ENCODE results near the gene SHISA8. TPM values are rescaled to one million over a fixed set of nuclear protein-coding genes. Genes with fewer than 3 reads are reported as not detected.

The SHISA8 gene
- total RNA-seq, 1 donor from 2014 or later = not detected

DNA sequence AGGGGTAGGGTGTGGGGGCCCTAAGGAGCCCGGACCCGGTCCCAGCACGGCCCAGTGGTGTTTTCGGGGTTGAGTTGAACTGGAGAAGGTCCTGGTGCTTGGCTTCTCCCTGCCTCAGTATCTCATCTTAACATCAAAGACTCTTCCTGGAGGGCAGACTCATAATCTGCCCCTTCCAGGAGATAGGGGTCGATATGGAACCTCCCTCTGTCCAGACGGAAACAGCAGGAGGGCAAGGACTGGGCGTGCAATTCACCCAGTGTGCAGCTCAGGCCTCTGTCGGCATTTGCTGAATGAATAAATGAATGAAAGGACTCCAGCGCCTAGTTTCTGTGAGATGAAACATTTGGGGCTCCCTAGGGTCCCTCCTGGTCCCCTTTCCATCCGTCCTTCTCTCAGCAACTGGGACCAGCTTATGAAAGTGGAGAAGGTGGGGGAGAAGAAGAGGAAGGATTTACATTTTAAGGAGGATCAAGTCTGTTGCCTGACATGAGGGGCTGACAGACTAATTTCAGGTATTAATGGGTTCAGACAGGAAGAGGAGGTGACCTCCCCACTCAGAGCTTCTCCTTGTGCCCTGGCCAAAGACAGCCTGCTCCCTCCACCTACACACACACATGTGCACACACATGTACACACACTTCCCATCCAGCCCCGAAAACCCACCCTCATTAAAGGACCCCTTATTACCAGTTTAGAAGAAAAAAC, 1.1 kb upstream of the SHISA8 start:
- Mint-ChIP-seq H3K9me3 (ENCODE audit: low read depth) (no peaks in the 10 kb centered on the region), H3K4me3 (ENCODE audit: unreplicated experiment) (no peak overlapping the region), H3K27me3 (ENCODE audit: low read depth) (peaks cover 40% of the 10 kb centered on the region), H3K4me1 (ENCODE audit: low read depth) (peaks cover 10% of the 10 kb centered on the region), H3K36me3 (ENCODE audit: low read depth) (no peaks in the 10 kb centered on the region), H3K27ac (ENCODE audit: unreplicated experiment) (no peak overlapping the region)
- DNase-seq (ENCODE audit: low spot score) = no peak
- TF ChIP-seq, protein P1, sequence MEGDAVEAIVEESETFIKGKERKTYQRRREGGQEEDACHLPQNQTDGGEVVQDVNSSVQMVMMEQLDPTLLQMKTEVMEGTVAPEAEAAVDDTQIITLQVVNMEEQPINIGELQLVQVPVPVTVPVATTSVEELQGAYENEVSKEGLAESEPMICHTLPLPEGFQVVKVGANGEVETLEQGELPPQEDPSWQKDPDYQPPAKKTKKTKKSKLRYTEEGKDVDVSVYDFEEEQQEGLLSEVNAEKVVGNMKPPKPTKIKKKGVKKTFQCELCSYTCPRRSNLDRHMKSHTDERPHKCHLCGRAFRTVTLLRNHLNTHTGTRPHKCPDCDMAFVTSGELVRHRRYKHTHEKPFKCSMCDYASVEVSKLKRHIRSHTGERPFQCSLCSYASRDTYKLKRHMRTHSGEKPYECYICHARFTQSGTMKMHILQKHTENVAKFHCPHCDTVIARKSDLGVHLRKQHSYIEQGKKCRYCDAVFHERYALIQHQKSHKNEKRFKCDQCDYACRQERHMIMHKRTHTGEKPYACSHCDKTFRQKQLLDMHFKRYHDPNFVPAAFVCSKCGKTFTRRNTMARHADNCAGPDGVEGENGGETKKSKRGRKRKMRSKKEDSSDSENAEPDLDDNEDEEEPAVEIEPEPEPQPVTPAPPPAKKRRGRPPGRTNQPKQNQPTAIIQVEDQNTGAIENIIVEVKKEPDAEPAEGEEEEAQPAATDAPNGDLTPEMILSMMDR (IDR thresholded peaks at IDR 0.05) = no peak

DNA sequence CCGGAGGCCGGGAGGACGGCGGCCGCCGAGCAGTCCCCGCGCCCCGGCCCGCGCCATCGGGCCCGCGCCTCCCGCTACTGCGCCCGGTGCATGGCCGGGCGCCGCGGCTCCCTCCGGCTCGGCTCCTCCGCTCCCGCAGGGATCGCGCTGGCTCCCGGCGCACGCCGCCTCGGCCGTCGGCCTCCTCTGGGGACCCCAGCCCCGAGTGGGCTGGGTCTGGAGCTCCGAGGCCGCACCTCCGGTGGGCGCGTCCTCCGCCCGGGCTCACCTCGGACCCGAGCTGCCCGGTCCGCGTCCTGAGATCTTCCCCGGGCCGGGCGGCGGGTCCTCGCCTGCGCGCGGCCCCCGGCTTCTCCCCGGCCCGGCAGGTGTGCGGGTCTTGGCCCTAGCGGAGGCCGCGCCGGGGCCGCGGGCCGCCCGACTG, 251 bp downstream of the SHISA8 start:
- H3K27me3 Mint-ChIP-seq (ENCODE audit: low read depth) = peaks cover 40% of the 10 kb centered on the region
- no peak overlapping the region for H3K27ac Mint-ChIP-seq (ENCODE audit: unreplicated experiment)
- no peaks in the 10 kb centered on the region for H3K36me3 Mint-ChIP-seq (ENCODE audit: low read depth)
- no peak overlapping the region for H3K4me3 Mint-ChIP-seq (ENCODE audit: unreplicated experiment)
- TF ChIP-seq, protein P1 (IDR thresholded peaks at IDR 0.05) = no peak
- peaks cover 10% of the 10 kb centered on the region for H3K4me1 Mint-ChIP-seq (ENCODE audit: low read depth)
- no peaks in the 10 kb centered on the region for H3K9me3 Mint-ChIP-seq (ENCODE audit: low read depth)
- DNase-seq (ENCODE audit: low spot score) = no peak

DNA sequence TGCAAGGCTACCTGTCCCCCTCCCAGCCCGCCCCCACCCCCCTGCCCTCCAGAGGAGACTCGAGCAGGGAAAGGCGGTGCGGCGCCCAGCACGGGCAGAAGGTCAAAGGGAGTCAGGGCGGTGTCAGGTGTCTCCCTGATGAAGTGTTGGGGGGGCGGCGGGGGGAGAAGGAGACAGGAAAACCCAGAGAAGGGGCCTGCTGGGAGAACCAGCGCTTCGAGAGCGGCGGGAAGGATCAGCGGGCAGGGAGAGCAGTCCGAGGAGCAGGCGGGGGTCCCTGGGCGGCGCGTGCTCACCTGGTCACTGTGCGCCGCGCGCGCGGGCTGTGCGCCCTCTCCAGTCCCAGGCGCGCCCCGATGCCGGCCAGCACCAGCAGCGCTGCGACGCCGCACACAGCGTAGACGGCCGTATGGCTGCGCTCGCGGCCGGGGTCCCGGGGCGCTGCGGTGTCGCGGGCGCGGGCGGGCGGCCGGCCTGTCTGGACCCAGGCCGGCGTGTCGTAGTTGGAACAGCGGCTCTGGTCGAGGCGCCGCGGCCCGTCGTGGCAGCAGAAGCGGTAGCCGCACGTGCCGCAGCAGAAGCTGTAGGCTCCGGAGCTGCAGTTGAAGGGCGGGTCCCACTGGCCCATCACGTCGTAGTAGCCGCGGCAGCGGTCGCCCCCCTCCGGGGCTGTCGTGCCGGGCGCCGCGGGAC, 886 bp downstream of the SHISA8 start:
- TF ChIP-seq, protein P1 (IDR thresholded peaks at IDR 0.05) = no peak
- no peak overlapping the region for H3K4me3 Mint-ChIP-seq (ENCODE audit: unreplicated experiment)
- DNase-seq (ENCODE audit: low spot score) = no peak
- H3K36me3 Mint-ChIP-seq (ENCODE audit: low read depth) = no peaks in the 10 kb centered on the region
- H3K27me3 Mint-ChIP-seq (ENCODE audit: low read depth) = peaks cover 40% of the 10 kb centered on the region
- peaks cover 10% of the 10 kb centered on the region for H3K4me1 Mint-ChIP-seq (ENCODE audit: low read depth)
- H3K9me3 Mint-ChIP-seq (ENCODE audit: low read depth) = no peaks in the 10 kb centered on the region
- no peak overlapping the region for H3K27ac Mint-ChIP-seq (ENCODE audit: unreplicated experiment)

DNA sequence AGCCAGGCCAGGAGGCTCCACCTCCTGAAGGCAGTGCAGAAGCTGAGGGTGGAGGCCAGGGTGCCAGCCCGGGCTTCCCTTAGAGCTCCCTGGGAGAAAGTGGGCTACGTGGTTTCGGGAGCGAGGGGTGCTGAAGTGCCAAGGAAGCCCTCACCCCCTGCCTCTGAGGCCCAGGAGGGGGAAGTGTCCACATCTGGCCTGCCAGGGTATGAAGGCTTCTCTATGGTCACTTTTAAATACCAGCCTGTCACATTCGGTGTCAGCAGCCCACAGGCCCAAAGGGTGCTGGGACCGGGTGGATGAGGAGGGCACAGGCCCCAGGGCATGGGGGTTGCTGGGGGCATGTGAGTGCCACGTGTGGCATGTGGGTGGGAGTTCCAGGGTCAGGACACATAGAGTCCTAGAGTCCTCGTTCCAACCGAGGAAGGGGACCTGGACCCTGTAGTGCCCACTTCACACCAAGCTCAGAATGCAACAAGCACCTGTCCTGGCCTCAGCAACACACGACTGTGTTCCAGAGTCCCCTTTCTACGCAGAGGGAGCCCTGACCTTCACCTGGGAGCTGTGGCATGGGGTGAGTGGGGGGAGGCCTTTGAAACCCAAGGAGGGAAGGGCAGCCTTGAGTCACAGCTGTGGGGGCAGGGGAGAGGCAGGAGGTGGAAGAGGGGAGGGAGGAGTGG, 1.7 kb downstream of the SHISA8 start:
- Mint-ChIP-seq H3K9me3 (ENCODE audit: low read depth) (no peaks in the 10 kb centered on the region), H3K27me3 (ENCODE audit: low read depth) (peaks cover 39% of the 10 kb centered on the region), H3K4me1 (ENCODE audit: low read depth) (peaks cover 6% of the 10 kb centered on the region), H3K36me3 (ENCODE audit: low read depth) (no peaks in the 10 kb centered on the region), H3K27ac (ENCODE audit: unreplicated experiment) (no peak overlapping the region), H3K4me3 (ENCODE audit: unreplicated experiment) (no peak overlapping the region)
- TF ChIP-seq, protein P1 (IDR thresholded peaks at IDR 0.05) = no peak
- DNase-seq (ENCODE audit: low spot score) = no peak

DNA sequence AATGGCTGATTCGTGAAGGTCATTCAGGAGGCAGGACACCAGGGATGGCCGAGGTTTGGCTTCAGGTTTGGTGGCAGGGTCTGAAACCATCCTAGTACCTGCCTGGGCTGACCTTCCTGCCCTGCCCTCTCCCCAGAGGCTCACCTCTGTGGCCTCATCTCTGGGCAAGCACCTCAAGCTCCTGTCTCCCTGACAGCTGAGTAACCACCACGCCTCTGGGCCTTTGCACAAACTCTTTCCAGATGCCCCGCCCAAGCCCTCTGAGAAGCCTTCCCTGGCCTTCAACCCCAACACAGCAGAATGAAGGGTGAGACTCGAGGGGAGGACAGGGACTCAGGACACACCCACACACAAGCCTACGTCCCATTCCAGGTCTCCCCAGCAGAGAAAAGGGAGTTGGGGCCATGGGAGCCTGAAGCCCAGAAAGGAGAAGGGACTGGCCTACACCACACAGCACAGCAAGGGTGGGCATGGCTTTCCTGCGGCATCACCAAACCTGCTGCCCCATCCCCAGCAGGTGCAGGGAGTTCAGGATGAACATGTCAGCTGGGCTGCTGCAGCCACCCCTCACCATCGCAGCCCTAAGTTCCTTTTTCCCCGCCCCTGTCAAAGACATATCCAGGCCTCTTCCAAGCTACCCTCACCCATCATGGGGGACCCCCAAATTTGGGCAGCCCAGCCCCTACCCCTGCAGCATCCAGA, 2.4 kb downstream of the SHISA8 start:
- Mint-ChIP-seq H3K4me3 (ENCODE audit: unreplicated experiment) (no peak overlapping the region), H3K36me3 (ENCODE audit: low read depth) (no peaks in the 10 kb centered on the region), H3K27ac (ENCODE audit: unreplicated experiment) (no peak overlapping the region), H3K9me3 (ENCODE audit: low read depth) (no peaks in the 10 kb centered on the region), H3K27me3 (ENCODE audit: low read depth) (peaks cover 37% of the 10 kb centered on the region), H3K4me1 (ENCODE audit: low read depth) (peaks cover 2% of the 10 kb centered on the region)
- TF ChIP-seq, protein P1 (IDR thresholded peaks at IDR 0.05) = no peak
- DNase-seq (ENCODE audit: low spot score) = no peak
